ENCODE measurements around the gene SDK2.

GRCh38 chr17:73611630-73612029 lies 32.6 kb downstream of the SDK2 start:
- TF ChIP-seq GATA3 (IDR thresholded peaks at IDR 0.05; ENCODE audit: low read depth, low read length) (no peak), GATA2 (IDR thresholded peaks at IDR 0.05; ENCODE audit: low read depth, low read length) (no peak)

Data from SH-SY5Y (cell line).